ENCODE data around the gene WNK3.
A peak's percentile ranks its signal among the peaks of the same experiment; 100 is the strongest.

The WNK3 gene

GRCh38 chrX:54238588-54238987 is 119.3 kb downstream of the WNK3 start:
- no peak for DNase-seq (ENCODE audit: low read depth in 2 of 2)

DNA sequence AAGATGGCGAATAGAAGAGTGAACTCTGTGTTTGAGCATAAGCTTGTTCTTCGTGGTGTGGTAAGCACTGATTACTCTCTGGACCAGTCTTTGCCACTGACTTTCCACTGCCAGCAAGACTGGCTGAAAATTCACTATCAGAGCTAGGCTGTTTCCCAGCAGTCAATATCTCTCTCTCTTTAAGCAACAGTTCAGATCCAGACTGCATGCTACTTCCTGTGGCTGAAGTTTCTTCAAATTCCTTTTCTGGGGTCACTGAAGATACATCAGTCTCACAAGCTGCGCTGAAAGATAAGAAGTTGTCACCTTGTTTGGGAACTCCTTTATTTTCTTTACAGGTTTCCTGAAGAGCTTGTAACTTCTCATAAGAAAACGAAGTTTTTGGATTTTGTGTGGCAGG is 120.8 kb downstream of the WNK3 start:
- DNase-seq (ENCODE audit: low read depth in 2 of 2): no peak

DNA sequence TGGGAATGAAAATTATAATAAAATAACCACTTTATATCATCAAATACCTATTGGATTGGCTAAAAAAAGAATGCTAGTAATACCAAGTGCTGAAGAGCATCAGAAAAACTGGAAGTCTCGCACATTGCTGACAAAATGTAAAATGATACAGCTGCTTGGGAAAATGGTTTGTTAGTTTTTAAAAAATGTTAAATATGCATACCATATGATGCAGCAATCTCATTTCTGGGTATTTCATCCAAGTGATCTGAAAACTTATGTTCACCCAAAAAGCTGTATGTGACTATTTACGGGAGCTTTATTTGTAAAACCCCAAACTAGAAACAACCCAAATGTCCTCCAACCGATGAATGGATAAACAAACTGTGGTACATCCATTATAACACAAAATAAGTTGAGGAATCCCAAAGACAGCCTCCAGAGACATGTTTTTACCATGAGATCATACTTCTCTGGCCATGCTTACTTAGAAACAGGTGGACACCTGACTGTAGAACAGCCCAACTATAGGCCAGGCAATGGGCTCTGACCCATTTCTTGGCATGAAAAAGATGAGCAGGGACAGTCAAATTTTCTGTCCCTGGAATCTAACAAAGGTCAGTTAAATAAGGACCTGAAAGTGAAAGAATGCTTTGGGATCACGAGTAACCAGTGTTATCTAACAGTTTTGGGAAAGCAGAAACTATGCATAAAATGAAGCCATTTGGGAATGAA is 127.3 kb downstream of the WNK3 start:
- no peak for DNase-seq (ENCODE audit: low read depth in 2 of 2)

DNA sequence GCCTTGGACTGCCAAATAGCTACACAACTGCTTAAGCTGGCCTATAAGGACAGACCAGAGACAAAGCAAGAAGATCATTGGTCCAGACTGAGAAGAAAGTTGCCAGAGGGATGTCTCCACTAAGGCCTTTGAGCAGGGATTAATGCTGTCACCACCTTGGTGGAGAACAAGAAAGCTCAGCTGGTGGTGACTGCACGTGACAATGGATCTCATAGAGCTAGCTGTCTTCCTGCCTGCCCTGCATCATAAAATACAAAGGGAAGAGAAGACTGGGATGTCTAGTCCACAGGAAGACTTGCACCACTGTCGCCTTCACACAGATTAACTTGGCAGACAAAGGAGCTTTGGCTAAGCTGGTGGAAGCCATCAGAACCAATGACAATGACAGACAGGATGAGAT is 134.3 kb downstream of the WNK3 start:
- no peak for DNase-seq (ENCODE audit: low read depth in 2 of 2)

DNA sequence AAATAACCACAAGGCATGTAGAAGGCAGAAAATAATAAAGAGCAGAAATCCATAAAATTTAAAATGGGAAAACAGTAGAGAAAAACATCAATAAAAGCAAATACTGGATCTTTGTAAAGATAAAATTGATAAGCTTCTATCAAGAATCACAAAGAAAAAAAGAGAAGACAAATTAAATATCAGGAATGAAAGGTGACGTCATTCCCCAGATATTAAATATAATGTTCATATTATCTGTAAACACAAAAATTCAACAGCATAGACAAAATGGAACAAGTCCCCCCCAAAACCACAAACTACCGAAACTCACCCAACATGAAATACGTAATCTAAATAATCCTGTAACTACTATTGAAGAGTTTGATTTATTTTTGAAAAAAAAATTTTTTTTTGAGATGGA is 144.2 kb downstream of the WNK3 start:
- no peak for DNase-seq (ENCODE audit: low read depth in 2 of 2)

DNA sequence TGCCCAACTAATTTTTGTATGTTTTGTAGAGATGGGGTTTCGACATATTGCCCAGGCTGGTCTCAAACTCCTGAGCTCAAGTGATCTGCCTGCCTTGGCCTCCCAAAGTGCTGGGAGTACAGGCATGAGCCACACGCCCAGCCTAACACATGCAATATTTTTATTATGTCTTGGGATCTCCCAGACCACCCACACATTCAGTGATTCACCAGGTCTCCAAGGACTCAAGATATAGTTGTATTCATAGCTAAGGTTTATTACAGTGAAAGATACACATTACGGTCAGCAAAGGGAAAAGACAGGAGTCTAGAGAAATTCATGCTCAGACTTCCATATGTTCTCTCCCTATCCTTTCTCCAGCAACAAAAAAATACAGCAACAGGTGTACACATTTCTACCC is 149.3 kb downstream of the WNK3 start:
- DNase-seq (ENCODE audit: low read depth in 2 of 2): no peak

DNA sequence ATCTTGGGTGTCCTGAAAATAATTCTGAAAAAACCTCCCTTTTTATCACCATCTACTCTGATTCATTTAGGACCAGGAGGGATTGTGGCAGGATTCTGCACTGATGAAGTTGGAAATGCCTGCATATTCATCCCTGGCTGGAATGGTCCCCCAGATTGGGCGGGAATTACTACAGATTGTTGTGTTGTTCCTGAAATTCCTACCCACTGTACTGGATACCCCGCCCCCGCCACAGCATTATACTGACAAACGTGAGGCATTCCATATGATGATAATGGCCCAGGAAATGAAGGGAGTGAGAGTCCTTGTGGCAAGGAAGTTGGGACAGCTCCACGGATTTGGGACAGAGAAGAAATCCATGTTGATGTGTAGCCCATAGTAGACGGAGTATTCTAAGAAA is 159.6 kb downstream of the WNK3 start:
- DNase-seq (ENCODE audit: low read depth in 2 of 2): no peak

DNA sequence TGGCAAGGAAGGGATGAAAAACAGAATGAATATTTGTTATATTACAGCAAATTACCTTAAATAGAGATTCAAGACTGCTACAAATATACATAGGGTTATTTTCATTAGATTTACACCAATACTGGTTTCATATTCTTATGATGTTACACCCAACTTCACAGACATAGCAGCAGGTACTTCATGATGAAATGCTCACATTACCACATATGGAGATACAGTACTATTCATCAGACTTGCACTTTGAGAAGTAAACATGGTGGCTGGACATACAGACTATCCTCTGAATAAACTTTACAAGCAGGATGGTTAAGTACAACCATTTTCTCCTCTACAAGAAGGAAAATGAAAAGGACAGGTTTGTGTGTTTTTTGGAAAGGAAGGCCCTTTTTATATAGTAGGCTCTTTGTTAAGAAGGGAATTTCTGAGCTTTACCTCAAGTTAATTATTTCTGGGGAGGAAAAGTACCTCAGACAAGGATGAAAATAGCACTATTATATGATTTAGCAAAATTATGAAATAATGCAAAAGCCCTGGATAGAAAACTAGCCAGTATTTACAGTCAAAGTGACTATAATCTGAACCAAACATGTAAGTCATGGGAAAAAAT is 162.8 kb downstream of the WNK3 start:
- DNase-seq (ENCODE audit: low read depth in 2 of 2): no peak

DNA sequence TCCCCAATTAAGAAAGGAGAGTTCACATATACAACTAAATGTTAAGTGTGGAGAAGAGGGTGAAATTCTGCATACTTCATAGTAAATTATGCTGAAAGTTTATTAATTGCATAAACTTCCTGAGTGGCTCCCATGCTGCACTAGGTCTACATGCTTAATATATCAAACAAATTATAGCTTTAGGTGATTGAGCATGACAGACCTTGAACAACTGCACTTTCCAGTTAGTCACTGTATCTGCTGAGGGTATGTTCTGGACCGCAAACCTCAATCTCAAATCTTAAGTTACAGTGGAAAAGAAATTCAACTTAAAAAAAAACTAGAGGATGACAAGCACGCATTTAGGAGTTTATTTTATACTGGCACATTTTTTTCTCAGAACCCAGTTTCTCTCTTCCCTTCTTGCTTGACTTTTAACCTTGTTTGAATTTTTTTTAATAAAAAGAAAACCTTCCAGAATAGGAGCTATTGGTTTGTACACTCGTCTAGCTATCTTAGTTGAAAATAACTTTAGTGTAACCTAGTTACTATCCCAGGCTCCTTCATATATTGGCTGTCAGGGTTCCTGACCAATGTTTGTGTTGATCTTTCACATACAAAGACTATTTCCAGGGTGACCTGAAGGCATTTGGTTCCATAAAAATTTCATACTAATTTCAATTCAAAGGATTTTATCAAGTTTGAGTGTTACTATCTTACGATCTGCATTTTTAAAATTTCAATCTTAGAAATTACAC is 164.6 kb downstream of the WNK3 start:
- DNase-seq (ENCODE audit: low read depth in 2 of 2): no peak

GRCh38 chrX:54184474-54184873 is 173.4 kb downstream of the WNK3 start:
- no peak for DNase-seq (ENCODE audit: low read depth in 2 of 2)

DNA sequence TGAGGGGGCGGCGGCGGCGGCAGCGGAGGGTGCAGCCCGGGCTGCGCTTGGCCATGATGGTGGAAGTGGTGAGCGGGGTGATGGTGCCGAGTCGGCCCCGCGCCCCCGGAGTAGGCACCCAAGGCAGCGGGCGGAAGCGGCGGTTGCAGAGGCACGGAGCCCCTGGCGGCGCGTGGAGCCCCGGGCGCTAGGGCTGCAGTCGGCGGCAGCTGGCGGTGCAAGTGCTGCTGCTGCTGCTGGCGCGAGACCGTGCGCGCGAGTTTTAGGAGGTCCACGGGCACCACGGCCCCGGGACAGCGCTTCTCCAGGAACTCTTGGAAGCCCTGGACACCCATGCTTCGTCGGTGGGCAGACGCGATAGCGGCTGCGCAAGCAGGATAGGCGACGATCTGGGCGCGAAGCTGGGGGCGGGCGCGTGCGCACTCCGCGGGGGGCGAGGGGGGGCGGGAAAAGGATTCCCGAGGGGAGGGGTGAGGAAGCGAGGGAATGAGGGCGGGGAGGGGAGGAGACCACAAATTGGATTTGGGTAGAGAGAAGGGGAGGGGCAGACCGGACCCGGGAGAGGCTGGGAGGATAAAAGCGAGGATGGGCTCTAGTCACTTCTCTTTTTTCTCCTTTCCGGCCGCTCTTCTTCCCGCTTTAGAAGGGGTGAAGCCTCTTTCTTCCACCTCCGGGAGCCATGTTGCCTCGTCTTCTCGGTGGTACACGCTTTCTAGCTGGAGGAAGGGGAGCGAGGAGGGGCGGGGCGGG is 174.8 kb downstream of the WNK3 start, which contains the start of gene FAM120C:
Gene FAM120C, minus strand, starts transcription at position 391 of the 750 bp plus-strand sequence. Its CDS starts 56 bp downstream, at position 335.
- peak; percentile 18 to 30 for DNase-seq (ENCODE audit: low read depth in 2 of 2)

DNA sequence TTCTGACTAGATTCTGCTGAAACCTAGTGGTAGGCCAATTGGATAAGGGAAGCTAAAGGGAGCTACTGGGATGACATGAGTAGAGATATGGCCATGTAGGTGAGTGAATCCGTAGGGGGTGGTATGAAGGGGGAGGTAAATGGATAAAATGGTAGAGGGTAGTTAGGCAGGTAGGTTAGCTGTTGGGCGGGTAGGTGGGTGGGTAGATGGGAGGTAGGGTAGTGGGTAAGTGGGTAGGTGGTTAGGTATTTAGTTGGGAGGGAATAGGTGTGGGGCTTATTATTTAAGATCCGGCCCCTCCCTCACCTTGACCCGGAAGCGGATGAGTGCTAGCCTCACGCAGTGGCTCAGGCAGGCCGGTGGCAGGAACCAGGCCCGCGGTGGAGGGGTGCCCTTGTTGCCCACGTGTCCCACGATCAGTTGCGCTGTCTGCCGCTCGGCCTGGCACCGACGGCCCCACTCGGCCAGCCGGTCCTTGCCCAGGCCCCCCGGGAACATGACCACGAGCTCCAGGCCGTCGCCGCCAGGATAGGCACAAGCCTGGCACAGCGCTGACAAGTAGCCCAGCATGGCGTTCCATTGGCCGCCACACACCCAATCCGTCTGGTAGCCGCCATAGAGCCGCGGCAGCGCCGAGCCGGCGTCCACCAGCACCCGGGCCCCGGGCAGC is 175.5 kb downstream of the WNK3 start:
- DNase-seq (ENCODE audit: low read depth in 2 of 2): peak; percentile 14 to 25

DNA sequence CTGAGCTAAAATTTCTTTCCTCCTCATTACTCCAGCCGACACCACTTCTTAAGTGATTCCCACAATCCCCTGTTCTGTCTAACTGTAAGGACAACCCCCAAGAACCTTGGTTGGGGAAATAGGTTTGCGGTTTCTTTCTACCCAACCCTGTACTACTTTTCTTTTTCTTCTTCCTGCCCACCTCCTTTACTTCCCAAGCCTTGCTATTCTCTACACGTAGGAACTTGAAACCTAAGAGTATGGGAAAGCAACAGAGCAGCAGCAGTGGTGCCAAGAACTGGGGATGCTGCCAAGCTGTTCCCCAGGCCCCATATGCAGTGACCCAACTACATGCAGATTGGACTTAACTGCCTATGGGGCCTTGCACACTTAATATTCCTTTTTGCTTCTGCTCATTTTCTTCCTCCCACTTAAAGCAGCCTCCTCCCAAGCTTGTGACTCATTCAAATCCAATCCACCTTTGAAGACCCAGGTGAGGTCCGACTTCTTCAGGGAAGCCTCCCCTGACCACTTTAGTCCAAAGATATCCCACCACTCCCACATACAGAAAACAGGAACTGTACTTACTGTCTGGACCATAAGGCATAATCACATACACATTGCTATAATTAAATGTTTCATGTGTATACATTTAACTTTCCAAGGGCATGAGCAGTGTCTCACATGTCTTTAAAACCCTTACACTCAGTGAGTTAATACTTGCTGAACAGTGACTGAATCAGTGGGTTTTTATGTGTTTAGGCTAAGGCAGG is 176.5 kb downstream of the WNK3 start:
- DNase-seq (ENCODE audit: low read depth in 2 of 2): no peak

DNA sequence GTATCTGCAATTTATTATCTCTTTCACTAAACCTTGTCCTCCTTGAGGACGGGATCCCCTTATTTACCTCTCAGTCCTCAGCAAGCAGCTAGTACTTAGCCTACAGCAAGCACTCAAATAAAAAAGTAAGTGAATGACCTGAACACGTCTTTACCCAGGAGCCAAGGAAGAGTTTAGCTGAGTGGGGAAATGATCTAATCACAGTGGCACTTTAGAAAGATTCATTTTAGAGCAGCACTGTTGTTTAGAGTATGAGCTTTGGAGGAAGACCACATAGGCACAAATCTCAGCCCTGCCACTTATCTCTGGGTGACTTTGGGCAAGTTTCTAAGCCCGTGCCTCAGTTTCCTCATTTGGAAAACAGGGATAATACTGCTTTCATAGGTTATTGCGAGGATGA is 177.4 kb downstream of the WNK3 start:
- DNase-seq (ENCODE audit: low read depth in 2 of 2): no peak

DNA sequence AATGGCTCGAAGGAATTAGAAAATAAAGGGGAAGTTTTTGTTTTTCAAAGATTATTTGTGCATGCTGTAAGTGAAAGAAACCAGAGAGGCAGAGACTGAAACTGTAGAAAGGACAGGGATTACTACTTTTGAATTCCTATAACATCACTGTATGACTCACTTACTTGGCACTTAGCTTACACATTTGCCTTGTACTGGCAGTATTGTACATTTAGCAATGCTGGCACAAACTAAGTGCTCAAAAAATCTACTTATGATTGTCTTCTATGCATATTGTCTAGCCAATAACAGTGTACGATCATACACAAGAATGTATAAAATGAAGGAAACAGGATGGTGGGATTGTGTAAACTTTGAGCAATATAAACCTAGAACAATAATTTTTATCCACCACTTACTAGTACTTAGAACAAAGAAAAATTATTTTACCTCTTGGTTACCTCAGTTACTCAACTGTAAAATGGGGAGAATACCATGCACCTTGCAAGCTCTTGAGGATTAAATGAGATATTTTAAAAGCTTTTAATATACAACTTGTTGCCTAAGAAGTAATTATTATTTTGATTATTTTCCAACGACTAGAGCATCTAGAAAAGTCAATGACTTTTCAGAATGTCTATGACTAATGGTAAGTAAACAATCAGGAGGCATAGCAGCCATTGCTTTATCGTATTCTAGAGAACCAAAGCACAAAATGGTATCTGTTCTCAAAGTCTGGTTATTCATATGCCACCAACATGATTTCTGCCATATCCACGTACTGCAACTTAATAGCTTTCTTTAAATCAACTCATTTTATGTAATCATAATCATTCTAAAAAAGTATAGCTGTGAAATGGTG is 179.5 kb downstream of the WNK3 start:
- DNase-seq (ENCODE audit: low read depth in 2 of 2): no peak

- DNase-seq (ENCODE audit: low read depth in 2 of 2): no peak
Measured at GRCh38 chrX:54177306-54177705, 180.5 kb downstream of the WNK3 start.

DNA sequence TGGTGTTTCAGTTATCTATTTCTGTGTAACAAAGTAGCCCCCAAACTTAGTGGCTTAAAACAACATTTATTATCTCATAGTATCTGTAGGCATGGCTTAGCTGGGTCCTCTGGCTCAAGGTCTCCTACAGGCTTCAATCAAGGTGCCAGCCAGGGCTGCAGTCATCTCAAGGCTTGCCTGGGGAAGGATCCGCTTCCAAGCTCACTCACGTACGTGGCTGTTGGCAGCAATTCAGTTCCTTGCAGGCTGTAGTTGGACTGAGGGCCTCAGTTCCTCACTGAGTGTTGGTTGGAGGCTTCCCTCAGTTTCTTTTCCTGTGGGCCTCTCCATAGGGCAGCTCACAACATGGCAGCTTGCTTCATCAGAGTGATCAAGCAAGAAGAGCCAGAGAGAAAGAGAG is 184.1 kb downstream of the WNK3 start:
- no peak for DNase-seq (ENCODE audit: low read depth in 2 of 2)

DNA sequence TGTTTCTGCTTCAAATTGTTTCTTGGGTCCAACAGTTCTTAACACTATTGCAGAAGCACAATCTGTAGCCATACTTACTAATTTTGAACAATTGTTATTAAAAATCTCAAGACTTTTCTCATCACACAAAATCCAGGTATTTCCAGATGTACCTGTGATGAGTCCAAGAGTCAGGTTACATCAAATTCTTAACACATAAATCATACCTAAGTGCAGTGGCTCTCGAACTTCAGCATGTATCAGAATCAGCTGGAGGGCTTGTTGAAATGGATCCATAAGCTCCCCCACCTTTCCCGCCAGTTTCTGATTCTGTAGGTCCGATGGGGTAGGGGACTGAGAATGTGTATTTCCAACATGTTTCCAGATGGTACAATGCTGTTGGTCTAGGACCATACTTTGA is 185.4 kb downstream of the WNK3 start:
- DNase-seq (ENCODE audit: low read depth in 2 of 2): no peak

DNA sequence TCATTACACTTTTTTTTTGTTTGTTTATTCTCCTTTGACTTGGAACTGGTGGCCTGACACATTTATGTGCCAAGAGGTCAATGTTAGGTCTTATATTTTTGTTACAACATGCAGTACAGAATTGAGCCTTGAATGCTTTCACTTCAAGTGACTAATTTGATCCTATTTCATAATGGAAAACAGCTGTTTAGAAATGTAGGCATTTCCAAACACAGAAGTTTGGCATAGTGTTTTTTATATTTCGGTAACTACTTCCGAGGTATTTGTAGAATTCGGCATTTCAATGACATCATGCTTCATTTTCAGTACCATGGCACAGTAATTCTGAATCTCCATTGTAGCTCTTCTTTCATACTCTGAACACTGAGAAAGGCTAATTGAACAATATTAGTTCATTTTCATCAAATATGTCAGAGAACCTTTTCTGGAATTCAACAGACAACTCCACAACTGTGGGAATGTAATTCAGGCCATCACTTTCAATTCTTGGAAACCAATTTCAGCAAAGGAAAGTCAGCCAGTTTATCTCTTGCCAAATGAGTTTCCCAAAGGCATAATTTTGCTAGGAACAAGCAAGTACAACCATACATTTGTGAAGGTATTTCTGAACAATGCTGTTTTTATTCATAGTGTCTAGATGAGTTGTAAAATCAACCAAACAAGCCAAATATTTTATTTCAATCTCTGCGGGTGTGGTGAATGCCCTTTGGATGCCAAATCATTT is 186.2 kb downstream of the WNK3 start:
- DNase-seq (ENCODE audit: low read depth in 2 of 2): no peak

Data from stimulated activated CD8-positive, alpha-beta memory T cell treated with anti-CD3 and anti-CD28 coated beads, Interleukin-7, amount 100 ng/mL, for 1 hour (primary cell).